Measurements from ENCODE around the gene ZBTB3.
"Not testable (repeated sequence)": the region's sequence is repeated elsewhere in the genome, so short reads cannot be mapped to it uniquely, and the experiment has no call there.

The ZBTB3 gene

DNA sequence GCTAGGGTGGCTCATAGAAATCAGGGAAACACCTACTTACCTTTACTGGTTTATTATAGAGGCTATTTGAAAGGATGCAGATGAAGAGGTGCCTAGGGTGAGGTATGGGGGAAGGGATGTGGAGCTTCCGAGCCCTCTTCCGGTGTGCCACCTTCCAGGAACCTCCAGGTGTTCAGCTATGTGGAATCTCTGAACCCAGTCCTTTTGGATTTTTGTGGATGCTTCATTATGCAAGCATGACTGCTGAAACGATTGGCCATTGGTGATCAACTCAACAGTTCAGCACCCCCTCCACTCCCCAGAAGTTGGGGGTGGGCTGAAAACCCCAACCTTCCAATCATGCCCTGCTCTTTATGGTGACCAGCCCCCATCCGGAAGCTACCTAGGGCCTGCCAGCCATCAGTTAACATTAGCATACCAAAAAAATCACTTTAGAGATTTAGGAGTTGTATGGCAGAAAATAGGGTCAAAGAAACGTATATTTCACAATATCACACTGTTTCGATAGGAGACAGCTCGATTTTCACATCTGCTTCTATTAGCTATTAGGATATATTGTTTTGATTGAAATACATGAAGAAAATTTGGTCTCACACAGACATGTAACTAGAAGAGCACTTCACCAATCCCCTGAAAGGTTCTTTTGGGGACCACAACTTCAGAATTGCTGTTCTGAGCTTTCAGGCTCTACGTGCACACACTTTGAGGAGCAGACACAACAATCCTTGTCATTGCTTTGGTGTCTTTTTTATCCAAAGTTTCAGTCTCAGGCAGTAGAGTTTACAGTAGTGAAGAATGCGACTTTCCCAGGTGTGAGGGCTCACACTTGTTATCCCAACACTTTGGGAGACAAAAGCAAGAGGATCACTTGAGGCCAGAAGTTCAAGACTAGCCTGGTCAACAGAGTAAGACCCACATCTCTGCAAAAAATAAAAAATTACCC, 4.2 kb upstream of the ZBTB3 start:
- no peak for DNase-seq (ENCODE audit: low read depth)

DNA sequence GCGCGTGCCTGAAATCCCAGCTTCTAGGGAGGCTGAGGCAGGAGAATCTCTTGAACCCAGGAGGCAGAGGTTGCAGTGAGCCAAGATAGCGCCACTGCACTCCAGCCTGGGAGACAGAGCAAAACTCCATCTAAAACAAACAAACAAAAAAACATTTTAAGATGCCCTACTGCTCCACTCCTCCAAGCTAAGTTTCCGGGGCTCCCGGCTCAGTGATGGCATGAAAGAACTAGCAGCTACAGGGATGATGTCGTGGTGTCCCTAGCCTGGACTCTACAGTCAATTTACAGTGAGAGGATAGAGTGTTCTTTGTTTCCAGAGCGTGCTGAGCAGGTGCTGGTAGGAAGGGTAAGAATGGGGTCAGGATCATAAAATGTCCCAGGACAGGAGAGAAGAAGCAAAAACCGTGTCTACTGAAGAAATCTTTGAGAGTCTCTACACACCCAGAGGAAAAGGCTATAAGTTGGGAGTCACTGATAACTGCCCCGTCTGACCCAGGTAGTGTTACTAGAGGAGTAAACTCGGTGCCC, 1.2 kb upstream of the ZBTB3 start:
- no peak for DNase-seq (ENCODE audit: low read depth)

DNA sequence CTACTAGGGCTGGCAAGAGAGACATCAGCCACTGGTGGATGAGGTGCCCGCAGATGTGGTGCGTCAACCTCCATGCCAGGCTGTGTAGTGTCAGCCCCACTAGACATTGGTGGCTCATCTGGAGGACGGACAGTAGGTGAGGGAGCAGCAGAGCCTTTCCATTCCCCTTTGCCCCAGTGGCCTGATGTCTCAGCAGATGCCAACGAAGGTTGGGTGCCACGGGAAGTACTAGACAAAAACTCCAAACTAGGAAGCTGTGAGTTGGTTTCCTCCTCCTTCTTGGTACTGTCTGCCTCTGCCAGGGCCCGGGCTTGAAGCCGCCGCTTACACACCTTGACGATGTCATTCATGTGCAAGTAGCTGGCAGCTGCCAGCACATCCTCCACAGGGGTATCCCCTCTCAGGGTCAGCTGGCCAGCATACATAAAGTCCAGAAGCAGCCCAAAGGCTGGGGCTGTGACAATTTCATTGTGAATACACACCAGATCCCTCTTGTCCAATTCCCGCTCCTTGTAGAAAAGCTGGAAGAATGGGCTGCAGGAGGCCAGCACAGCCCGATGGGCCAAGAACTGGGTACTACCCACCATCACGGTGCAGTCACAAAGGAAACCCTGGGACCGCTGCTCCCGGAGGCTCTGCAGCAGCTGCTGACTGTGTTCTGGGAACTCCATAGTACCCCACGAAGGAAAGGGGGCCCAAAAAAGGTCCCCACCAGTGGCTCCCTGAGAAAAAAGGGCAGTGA, 795 bp downstream of the ZBTB3 start:
- DNase-seq (ENCODE audit: low read depth): no peak

DNA sequence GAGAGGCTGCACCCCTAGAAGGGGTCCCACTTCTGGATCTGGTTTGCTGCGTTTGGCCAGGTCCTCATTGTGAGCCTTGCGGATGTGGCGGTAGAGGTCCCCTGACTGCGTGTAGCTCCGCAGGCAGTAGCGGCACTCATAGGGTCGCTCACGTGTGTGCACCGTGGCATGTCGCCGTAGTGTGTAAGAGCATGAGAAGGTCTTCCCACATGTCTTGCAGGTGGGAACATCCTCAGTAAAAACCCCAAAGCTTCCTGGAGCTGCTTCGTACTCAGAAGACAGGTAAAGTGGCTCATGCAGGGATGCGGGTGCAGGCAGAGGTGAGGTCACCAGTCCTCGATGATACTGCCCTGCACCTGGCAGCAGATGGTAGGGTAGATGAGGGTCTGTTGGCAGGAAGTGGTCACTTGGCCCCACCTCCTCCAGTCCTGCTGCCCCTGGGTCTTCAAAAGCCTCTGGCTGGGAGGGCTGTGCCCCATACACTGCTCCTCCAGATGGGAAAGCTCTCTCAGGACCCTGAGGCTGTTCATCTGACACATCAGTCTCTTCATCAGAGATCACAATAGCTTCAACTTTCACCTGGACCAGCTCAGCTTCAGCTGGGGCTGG, 1.7 kb downstream of the ZBTB3 start:
- no peak for DNase-seq (ENCODE audit: low read depth)

DNA sequence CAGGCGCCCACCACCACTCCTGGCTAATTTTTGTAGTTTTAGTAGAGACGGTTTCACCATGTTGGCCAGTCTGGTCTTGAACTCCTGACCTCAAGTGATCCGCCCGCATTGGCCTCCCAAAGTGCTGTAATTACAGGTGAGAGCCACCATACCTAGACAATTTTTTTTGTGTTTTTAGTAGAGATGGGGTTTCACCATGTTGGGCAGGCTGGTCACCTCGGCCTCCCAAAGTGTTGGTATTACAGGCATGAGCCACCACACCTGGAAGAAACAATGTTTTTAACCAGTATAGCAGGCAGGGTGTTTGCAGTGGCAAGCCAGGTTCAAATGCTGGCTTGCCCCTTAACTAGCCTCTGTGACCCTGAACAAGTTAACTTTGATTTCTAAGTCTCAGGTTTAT, 4.0 kb downstream of the ZBTB3 start:
- DNase-seq (ENCODE audit: low read depth): not testable (repeated sequence)

DNA sequence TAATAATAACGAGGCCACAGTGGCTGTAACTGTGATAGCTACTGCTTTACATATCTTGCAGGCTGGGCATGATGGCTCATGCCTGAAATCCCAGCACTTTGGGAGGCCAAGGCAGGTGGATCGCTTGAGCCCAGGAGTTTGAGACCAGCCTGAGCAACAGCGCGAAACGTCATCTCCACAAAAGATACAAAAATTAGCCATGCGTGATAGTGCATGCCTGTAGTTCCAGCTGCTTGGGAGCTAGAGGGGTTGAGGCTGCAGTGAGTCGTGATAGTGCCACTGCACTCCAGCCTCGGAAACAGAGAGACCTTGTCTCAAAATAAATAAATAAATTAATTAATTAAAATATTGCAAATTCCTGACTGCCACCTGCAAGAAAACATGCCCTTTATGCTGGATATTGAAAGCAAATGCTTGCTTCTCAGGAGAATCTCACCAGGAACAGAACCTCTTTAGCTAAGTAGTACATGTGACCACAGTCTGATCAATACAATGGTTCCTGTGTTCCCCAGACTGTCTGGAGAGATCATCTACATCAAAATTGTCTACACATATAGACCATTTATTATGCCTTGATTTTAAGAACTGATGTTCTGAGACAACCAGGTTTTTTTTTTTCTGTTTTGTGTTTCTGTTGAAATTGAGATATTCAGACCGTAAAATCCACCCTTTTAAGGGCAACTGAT, 6.3 kb downstream of the ZBTB3 start:
- no peak for DNase-seq (ENCODE audit: low read depth)

DNA sequence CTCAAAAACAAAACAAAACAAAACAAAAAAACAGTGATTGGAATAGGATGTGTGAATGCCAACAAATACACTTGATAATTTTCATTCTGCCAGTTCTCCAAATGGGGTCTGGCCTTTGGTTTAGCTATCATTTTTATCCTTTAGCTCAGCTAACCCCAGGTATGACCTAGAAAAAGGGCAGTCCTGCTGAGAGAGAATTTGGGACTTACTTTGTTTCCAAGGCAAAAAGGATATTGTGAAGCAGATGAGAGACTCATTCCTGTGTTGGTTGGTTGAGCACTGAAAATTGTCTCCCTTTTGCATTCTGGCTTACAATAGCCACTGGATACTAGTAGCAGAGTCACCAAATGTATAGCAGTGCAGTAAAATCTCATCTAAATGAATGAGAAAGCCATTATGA, 16.8 kb downstream of the ZBTB3 start:
- DNase-seq (ENCODE audit: low read depth): no peak

DNA sequence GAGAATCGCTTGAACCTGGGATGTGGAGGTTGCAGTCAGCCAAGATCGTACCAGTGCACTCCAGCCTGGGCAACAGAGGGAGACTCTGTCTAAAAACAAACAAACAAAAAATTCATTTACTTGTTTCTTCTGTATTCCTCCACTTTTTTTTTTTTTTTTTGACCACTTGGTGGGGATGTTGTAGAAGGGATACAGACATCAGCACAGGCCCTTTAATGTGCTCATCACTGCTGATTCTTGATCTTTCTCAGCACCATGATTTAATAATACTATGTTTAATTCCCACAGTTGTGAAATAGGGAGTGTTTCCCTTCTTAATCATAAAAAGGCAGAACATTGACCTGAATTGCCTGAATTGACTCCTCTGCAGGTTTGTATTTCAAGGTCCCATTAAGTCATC, 21.1 kb downstream of the ZBTB3 start:
- DNase-seq (ENCODE audit: low read depth): peak; percentile 50

DNA sequence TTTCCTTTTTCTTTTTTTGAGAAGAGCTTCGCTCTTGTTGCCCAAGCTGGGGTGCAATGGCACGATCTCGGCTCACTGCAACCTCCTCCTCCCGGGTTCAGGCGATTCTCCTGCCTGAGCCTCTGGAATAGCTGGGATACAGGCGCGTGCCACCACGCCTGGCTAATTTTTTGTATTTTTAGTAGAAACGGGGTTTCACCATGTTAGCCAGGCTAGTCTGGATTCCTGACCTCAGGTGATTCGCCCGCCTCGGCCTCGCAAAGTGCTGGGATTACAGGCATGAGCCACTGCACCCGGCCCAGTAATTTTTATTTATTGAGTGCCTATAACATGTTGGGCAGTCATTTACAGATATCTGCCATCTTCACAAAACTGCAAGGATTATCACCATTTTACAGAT, 23.9 kb downstream of the ZBTB3 start:
- not testable (repeated sequence) for DNase-seq (ENCODE audit: low read depth)

DNA sequence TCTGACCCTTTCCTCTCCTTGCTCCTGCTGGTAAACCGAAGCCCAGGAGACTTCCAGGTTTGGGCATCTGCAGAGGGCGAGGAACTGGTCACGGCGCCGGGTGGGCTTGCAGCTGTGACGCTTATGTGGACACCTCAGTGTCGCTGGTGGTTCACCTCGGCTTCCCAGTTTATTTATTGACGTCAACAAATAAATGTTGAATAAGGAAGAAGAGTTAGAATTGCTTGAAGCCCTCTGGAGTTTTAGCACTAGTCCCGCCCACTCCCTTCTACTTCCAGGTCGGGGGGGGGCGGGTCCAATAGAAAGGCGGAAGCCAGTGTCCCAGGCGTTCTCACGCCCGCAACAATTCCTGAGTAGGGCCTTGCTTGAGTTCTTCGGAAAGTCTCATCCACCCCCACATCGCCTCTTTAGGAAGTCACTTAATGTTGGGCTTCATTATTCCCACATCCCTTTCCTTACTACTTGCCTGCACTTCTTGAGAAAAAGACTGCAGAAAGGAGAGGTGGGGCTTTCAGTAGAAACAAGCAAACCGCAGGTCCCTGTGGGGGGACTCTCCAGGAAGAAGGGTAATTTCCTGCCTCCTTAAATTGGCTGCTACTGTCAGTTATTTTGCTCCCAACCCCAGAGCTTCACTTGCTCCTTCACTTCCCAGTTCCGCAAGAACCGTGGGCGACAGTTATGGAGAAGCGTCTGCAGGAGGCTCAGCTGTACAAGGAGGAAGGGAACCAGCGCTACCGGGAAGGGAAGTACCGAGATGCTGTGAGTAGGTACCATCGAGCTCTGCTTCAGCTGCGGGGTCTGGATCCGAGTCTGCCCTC, 25.6 kb downstream of the ZBTB3 start, which contains the start of gene TTC9C:
TSS of gene TTC9C (plus strand) at position 316 of the 818 bp plus-strand sequence. CDS start at position 679, 363 bp downstream.
- DNase-seq (ENCODE audit: low read depth): peak; percentile 92

DNA sequence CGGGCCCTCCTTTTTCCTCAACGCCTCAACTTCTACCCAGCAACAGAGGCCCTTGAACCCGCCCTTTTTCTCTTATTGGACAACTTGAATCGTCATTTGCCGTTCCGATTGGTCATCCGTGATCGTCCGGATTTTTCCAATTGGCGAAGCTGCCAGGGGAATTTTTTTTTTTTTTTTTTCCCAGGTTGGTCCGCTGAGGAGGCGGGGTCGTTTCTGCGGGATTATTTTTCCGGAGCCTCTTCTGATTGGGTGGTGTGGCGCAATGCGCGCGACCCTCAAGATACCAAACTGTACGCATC, 26.1 kb downstream of the ZBTB3 start:
- DNase-seq (ENCODE audit: low read depth): peak; percentile 98

DNA sequence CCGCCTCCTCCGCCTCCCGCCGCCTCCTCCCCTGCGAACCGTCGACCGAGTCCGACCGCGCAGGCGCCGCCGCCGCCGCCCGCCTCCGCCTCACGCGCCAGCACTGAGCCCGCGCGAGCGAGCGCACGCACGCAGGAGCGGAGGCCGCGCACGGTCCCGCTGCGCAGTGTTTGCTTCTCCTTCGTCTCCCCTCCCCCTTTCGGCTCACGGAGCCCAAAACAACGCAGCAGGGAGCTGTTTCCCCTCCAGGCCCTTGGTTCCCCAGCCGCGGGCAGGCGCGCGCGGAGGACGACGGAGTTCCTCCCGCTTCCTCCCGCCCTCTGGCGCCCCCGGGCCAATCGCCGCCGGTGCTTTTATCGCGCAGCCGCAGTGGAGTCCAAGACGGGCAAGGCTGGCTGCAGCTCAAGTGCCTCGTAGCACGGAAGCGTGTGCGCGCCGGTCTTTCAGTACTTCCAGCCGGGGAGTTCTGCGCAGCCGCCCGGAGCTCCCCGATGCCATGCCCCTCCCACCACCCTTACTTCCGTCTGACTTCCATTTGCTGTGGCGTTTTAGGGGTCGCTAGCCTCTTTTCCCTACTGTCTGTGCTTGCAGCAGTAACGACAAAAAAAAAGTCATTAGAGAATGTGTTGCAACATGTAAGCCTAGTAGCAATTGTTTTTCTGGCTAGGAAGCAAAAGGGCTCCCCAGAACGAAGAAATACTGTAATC, 26.6 kb downstream of the ZBTB3 start, which contains the start of gene HNRNPUL2:
TSS of gene HNRNPUL2 (minus strand) at position 293 of the 707 bp plus-strand sequence. CDS start 301 bp downstream, outside the sequence.
- peak; percentile 99 for DNase-seq (ENCODE audit: low read depth)

DNA sequence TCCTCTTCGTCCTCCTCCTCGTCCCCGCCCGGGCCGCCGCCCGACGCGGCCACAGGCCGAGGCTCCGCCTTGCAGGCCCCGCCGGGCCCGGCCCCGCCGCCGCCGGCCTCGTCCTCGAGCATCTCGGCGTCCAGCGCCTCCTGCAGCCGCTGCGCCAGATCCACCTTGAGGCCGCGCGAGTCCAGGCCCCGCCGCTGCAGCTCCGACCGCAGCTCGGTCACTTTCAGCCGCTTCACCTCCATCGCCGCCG, 27.1 kb downstream of the ZBTB3 start:
- DNase-seq (ENCODE audit: low read depth): no peak

DNA sequence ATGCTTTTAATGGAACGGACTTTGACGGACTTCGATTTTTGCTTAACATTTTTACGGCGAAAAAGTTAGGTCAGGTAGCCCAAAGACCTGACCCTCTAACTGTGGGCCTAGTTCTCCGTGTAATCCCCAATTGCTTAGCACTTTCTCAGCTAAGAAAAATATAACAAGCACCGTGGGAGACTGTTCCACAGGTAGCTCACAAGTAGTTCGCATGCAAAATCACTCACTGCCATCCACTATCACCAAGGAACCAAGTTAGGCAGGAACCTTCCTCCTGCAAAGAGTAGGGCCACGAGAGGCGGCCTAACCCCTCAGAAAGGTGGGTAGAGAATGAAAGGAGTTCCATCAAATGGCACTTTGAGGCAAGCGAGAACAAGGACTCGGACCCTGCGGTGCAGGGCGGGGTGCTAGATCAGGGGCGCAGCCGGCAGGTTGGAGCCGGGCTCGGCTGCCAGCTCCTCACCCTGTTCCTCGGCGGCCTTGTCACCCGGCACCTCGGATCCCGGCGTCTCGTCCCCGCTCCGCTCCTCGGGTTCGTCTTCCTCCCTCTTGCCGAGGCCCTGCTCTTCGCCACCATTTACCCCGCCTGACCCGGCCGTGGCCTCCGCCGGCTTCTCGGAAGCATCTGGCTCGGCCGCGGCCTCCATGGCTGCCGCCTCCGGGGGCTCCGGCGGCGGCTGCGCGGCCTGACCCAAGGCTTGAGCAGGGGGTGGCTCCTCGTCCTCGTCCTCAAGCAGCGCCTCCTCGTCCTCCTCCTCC, 27.6 kb downstream of the ZBTB3 start:
- no peak for DNase-seq (ENCODE audit: low read depth)

DNA sequence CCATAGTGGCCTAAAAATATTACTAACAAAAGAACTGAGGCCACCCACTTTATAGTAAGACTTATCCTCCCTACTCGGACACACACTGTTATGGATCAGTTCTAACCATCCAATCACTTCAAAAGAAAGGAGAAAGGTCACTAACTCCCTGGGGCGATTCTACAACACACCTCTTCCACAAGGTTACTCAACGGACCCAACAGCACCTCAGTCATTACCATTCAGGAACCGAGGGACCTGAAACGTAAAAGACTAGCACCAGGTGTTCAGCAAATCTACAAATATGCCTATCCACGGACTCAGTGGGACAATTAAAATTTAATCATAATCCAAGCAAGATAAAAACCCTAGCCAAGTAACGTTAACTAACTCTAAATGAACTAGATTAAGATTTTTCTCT, 28.3 kb downstream of the ZBTB3 start:
- DNase-seq (ENCODE audit: low read depth): no peak

DNA sequence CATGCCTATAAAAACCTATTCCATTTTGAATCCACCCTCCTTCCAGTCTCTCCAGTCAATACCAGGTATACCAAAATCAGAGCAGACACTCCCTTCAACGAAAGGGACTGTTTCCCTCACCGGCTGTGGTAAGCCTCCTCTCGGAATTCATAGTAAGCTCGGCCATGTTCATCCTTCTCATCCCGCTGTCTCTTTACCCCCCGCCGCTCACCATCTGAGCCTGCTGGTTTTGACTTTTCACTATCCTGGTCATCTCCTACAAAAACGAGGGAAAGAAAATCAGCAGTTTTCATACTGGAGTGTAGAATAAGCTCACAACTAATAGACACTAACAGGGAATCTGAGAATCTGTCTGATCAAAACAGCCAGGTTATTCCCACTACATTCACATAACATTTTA, 29.8 kb downstream of the ZBTB3 start:
- DNase-seq (ENCODE audit: low read depth): no peak

DNA sequence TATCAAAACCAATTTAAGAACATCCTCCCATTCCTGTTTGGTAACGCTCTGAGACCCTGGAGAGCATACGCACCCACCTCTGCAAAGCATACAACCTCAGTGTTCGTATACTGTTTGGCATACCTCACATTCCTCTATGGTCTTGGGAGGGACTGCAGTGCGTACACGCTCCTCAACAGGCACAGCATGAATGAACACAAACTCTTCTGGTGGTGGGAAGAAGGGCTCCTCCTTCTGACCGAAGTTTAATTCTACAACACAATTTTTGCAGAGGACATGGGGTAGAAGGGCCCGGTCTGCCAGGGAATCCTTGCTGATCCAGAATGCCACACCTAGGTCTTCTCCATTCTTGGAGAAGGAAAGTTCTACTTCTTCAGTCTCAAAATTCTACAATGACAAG, 32.0 kb downstream of the ZBTB3 start:
- peak; percentile 33 for DNase-seq (ENCODE audit: low read depth)

DNA sequence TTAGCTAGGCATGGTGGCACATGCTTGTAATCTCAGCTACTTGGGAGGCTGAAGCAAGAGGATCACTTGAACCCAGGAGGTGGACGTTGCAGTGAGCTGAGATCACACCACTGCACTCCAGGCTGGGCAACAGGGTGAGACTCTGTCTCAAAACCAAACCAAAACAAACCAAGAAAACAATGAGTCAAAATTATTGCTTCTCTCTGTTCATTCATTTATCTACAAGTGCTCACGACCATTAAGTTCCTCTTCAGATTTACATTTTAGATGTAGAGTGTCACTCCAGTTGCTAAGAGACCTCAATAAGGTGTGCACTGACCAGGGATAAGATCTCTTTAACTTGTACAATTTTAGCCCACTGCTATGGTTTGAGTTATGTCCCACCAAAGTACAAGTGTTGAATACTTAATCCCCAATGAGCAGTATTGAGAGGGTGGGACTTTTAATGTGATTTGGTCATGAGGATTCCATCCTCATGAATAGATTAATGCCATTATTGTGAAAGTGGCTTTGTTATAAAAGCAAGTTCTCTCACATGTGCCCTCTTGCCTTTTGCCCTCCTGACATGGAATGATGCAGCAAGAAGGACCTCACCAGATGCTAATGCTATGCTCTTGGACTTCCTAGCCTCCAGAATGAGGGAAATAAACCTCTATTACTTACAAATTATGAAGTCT, 34.5 kb downstream of the ZBTB3 start:
- peak; percentile 17 for DNase-seq (ENCODE audit: low read depth)

DNA sequence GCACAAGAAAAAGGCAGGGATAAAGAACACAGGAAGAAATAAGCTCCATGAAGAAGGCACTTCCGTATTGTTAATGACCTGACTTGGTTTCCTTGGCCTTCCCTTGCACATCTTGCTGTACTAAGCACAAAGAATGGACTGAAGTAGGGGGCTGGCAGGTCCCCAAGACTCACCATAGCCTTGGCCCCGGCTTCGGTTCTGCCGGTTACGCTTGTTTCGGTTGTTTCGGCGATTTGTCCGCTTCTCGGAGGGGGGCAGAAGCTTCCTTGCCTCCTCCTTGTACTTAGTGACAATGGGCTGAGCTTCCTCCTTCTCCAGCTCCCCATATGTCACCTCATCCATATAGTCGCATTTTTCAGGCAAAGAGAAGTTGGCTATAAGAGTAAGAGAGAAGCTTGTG, 37.1 kb downstream of the ZBTB3 start:
- no peak for DNase-seq (ENCODE audit: low read depth)
